HepG2 (cell line): ENCODE data around the gene ARIH1. TPM values are rescaled to one million over a fixed set of nuclear protein-coding genes. Genes with fewer than 3 reads are reported as not detected.
A peak's percentile ranks its signal among the peaks of the same experiment; 100 is the strongest.

Source experiments
- ARID2 ChIP-seq: sonication (generic); formaldehyde crosslinking; IDR thresholded peaks from 2 replicates; pipeline ENCODE4 v1.8.1; 2022; ENCODE audit warnings: mild to moderate bottlenecking, missing genetic modification reagents, borderline replicate concordance
- DR1 ChIP-seq: sonication (generic); formaldehyde crosslinking; IDR thresholded peaks from 2 replicates; pipeline ENCODE4 v1.8.0; 2021; ENCODE audit warnings: mild to moderate bottlenecking, missing genetic modification reagents, inconsistent platforms
- GABPA ChIP-seq, 2 experiments: IDR thresholded peaks; 2 replicates each; pipeline ENCODE4 v1.6.1; 2011 to 2016; ENCODE audit warnings: low read depth in 2 of 2, low read length in 1 of 2, missing biosample characterization in 1 of 2, missing genetic modification characterization in 1 of 2
- GTF3A ChIP-seq: sonication (generic); formaldehyde crosslinking; conservative IDR thresholded peaks from 2 replicates; pipeline ENCODE4 v1.4.0; 2020; ENCODE audit warnings: mild to moderate bottlenecking, missing genetic modification reagents
- KDM1A ChIP-seq: IDR thresholded peaks from 2 replicates; pipeline ENCODE4 v1.6.1; 2016; ENCODE audit warnings: missing compliant biosample characterization
- LCORL ChIP-seq, 2 experiments: fragments of 450-650 bp in 1 of 2; sonication (generic) in 1 of 2; formaldehyde crosslinking in 1 of 2; IDR thresholded peaks; 2 replicates each; pipeline versions ENCODE4 v1.5.0 to v1.6.1; 2017 to 2020; ENCODE audit warnings: antibody characterized with exemption in 1 of 2, missing genetic modification reagents in 1 of 2
- MED13 ChIP-seq: sonication (generic); formaldehyde crosslinking; IDR thresholded peaks from 2 replicates; pipeline ENCODE4 v1.5.0; 2020; ENCODE audit warnings: missing genetic modification reagents
- MEIS2 ChIP-seq: sonication (generic); formaldehyde crosslinking; IDR thresholded peaks from 2 replicates; pipeline ENCODE4 v1.9.0; 2021; ENCODE audit warnings: mild to moderate bottlenecking, missing genetic modification reagents
- MTERF4 ChIP-seq: sonication (generic); formaldehyde crosslinking; IDR thresholded peaks from 2 replicates; pipeline ENCODE4 v1.8.0; 2023; ENCODE audit warnings: mild to moderate bottlenecking, missing genetic modification reagents
- NFYB ChIP-seq: sonication (generic); formaldehyde crosslinking; IDR thresholded peaks from 2 replicates; pipeline ENCODE4 v1.4.0; 2020; ENCODE audit warnings: missing genetic modification reagents
- NFYC ChIP-seq: IDR thresholded peaks from 2 replicates; pipeline ENCODE4 v1.6.1; 2016; ENCODE audit warnings: missing genetic modification reagents, missing compliant biosample characterization
- NR1H2 ChIP-seq: sonication (generic); formaldehyde crosslinking; IDR thresholded peaks from 2 replicates; pipeline ENCODE4 v1.8.1; 2022; ENCODE audit warnings: low read depth, missing genetic modification reagents, borderline replicate concordance
- REST ChIP-seq, 2 experiments: IDR thresholded peaks; 2 replicates each; pipeline ENCODE4 v1.6.1; 2011 to 2012; ENCODE audit warnings: low read length in 2 of 2, borderline replicate concordance in 1 of 2, low read depth in 1 of 2, mild to moderate bottlenecking in 1 of 2, moderate library complexity in 1 of 2
- SATB2 ChIP-seq: sonication (generic); formaldehyde crosslinking; IDR thresholded peaks from 2 replicates; pipeline ENCODE4 v1.5.0; 2020; ENCODE audit warnings: missing genetic modification reagents
- THYN1 ChIP-seq: sonication (generic); formaldehyde crosslinking; IDR thresholded peaks from 2 replicates; pipeline ENCODE4 v1.8.1; 2023; ENCODE audit warnings: low read depth, mild to moderate bottlenecking, moderate library complexity, missing genetic modification reagents, borderline replicate concordance
- ZNF280D ChIP-seq: sonication (generic); formaldehyde crosslinking; IDR thresholded peaks from 2 replicates; pipeline ENCODE4 v1.5.1; 2020; ENCODE audit warnings: mild to moderate bottlenecking, missing genetic modification reagents
- ZNF333 ChIP-seq: sonication (generic); formaldehyde crosslinking; IDR thresholded peaks from 2 replicates; pipeline ENCODE4 v1.4.0; 2020; ENCODE audit warnings: mild to moderate bottlenecking, missing genetic modification reagents, borderline replicate concordance
- ZNF34 ChIP-seq: sonication (generic); formaldehyde crosslinking; IDR thresholded peaks from 2 replicates; pipeline ENCODE4 v1.4.0; 2020; ENCODE audit warnings: mild to moderate bottlenecking, missing genetic modification reagents, borderline replicate concordance
- ZSCAN25 ChIP-seq: sonication (generic); formaldehyde crosslinking; IDR thresholded peaks from 2 replicates; pipeline ENCODE4 v1.8.0; 2022; ENCODE audit warnings: mild to moderate bottlenecking, missing genetic modification reagents
- polyA plus RNA-seq, 8 experiments: library from polyadenylated mRNA; depleted of rRNA in 3 of 8; stranded (reverse) in 7 of 8; unstranded in 1 of 8; fragments of >200 nt; fragmentation: Illumina TruSeq in 4 of 8; extraction: Trizol in 4 of 8; gene quantifications; 2 replicates each; pipeline versions ENCODE4 v1.2.1 to v1.2.3, GENCODE V29; 2011 to 2016; ENCODE audit warnings: low read depth in 4 of 8, missing spikeins in 1 of 8, mixed read lengths in 1 of 8; ENCODE audit not compliant: insufficient read depth in 1 of 8
- total RNA-seq, 5 experiments: library from RNA; depleted of rRNA; stranded (reverse); fragments of >200 nt; fragmentation: Illumina TruSeq; extraction: Trizol; gene quantifications; 2 replicates each; pipeline ENCODE4 v1.2.3, GENCODE V29; 2016; ENCODE audit warnings: low read depth in 1 of 5
- TF ChIP-seq, protein P1 (sequence below): sonication (generic); formaldehyde crosslinking; IDR thresholded peaks from 2 replicates; pipeline ENCODE4 v1.8.0; 2022; ENCODE audit warnings: mild to moderate bottlenecking, missing genetic modification reagents

The ARIH1 gene
- total and polyA plus RNA-seq, 2 of the 13 experiments (the other 11 are each of a cell fraction or from before 2014, with no cell fraction given): 38.8 to 59.8 TPM

- TF ChIP-seq ARID2 (CRISPR knock-in tag): 0 out of 2 replicates have a peak, but pooled peaks have one; percentile 23
- no peak; the same call in 1 of the 2 replicates for TF ChIP-seq ZNF333 (CRISPR knock-in tag)
- 0 out of 2 replicates have a peak, but pooled peaks have one; percentile 43 for TF ChIP-seq NR1H2 (CRISPR knock-in tag)
- no peak for TF ChIP-seq MED13 (CRISPR knock-in tag)
- TF ChIP-seq THYN1 (CRISPR knock-in tag): no peak
- TF ChIP-seq ZSCAN25: peak; percentile 57
- TF ChIP-seq NFYC (CRISPR knock-in tag): no peak
- TF ChIP-seq ZNF34 (CRISPR knock-in tag): no peak
- TF ChIP-seq GABPA (IDR thresholded peaks at IDR 0.05; ENCODE audit: low read depth, low read length): no peak
- TF ChIP-seq GABPA (CRISPR knock-in tag; IDR thresholded peaks at IDR 0.05; ENCODE audit: low read depth): no peak
- peak; percentile 83 for TF ChIP-seq DR1 (CRISPR knock-in tag)
- no peak for TF ChIP-seq NFYB (CRISPR knock-in tag)
- TF ChIP-seq, protein P1, sequence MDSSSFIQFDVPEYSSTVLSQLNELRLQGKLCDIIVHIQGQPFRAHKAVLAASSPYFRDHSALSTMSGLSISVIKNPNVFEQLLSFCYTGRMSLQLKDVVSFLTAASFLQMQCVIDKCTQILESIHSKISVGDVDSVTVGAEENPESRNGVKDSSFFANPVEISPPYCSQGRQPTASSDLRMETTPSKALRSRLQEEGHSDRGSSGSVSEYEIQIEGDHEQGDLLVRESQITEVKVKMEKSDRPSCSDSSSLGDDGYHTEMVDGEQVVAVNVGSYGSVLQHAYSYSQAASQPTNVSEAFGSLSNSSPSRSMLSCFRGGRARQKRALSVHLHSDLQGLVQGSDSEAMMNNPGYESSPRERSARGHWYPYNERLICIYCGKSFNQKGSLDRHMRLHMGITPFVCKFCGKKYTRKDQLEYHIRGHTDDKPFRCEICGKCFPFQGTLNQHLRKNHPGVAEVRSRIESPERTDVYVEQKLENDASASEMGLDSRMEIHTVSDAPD (CRISPR knock-in tag): no peak
- no peak for TF ChIP-seq MTERF4 (CRISPR knock-in tag)
- no peak for TF ChIP-seq LCORL (IDR thresholded peaks at IDR 0.05)
- TF ChIP-seq LCORL (CRISPR knock-in tag; IDR thresholded peaks at IDR 0.05): peak; percentile 30; the same call in 1 of the 2 replicates
- 0 out of 2 replicates have a peak, but pooled peaks have one; percentile 10 for TF ChIP-seq GTF3A (CRISPR knock-in tag)
- TF ChIP-seq SATB2 (CRISPR knock-in tag): 0 out of 2 replicates have a peak, but pooled peaks have one; percentile 33
- no peak for TF ChIP-seq KDM1A
- TF ChIP-seq REST (IDR thresholded peaks at IDR 0.05; ENCODE audit: borderline replicate concordance in 1 of 2, low read depth in 1 of 2, low read length in 2 of 2): no peak
- TF ChIP-seq MEIS2 (CRISPR knock-in tag): peak; percentile 28; the same call in 1 of the 2 replicates
- TF ChIP-seq ZNF280D: no peak
Observed at GRCh38 chr15:72474912-72475628, 940 bp downstream of the ARIH1 start (continued).
